Measurements from ENCODE around the gene PUM2.

- no peak for TF ChIP-seq CTCF (IDR thresholded peaks at IDR 0.05 in 4 of 5, conservative IDR thresholded peaks at IDR 0.05 in 1 of 5)
- TF ChIP-seq POLR2A (IDR thresholded peaks at IDR 0.05): no peak
Observed at GRCh38 chr2:20368706-20369105, 18.1 kb upstream of the PUM2 start.

All from gastrocnemius medialis (tissue), 4 donors.